Stimulated activated naive CD8-positive, alpha-beta T cell treated with anti-CD3 and anti-CD28 coated beads, Interleukin-15, amount 100 ng/mL, for 72 hours (primary cell): ENCODE data around the gene MS4A4A.
"Not testable (repeated sequence)": the region's sequence is repeated elsewhere in the genome, so short reads cannot be mapped to it uniquely, and the experiment has no call there.

Source experiments
- ATAC-seq: fragments of 150-1000 bp; cut with Tn5 transposase; 2 replicates; pipeline ENCODE4 v1.10.0; 2021; ENCODE audit warnings: mild to moderate bottlenecking, moderate library complexity
- DNase-seq, 2 donors: peaks; one replicate each; pipeline ENCODE4 v3.0.0; 2021 to 2022
- H3K27ac Mint-ChIP-seq, 2 donors: one replicate each; pipeline ENCODE4 v1.8.0; 2022; ENCODE audit warnings: mild to moderate bottlenecking in 2 of 2, mixed read lengths in 2 of 2, moderate library complexity in 2 of 2
- H3K27me3 Mint-ChIP-seq: one replicate; pipeline ENCODE4 v1.8.0; 2022; ENCODE audit warnings: mixed read lengths
- H3K4me1 Mint-ChIP-seq: one replicate; pipeline ENCODE4 v1.8.0; 2022; ENCODE audit warnings: mild to moderate bottlenecking, mixed read lengths
- H3K4me3 Mint-ChIP-seq, 2 donors: one replicate each; pipeline ENCODE4 v1.8.0; 2022; ENCODE audit warnings: mild to moderate bottlenecking in 2 of 2, mixed read lengths in 2 of 2, moderate library complexity in 1 of 2
- H3K9me3 Mint-ChIP-seq, 2 donors: one replicate each; pipeline ENCODE4 v1.8.0; 2022; ENCODE audit warnings: mixed read lengths in 2 of 2

The MS4A4A gene

GRCh38 chr11:60281485-60281884 lies 1.0 kb downstream of the MS4A4A start:
- Mint-ChIP-seq H3K27me3 (peaks cover 8% of the 10 kb centered on the region), H3K9me3 (no peaks in the 10 kb centered on the region), H3K27ac (no peak overlapping the region), H3K4me1 (no peaks in the 10 kb centered on the region), H3K4me3 (no peak overlapping the region)
- no peak for DNase-seq
- ATAC-seq = no peak

GRCh38 chr11:60282286-60282685 lies 1.8 kb downstream of the MS4A4A start:
- Mint-ChIP-seq H3K27ac (no peak overlapping the region), H3K4me3 (no peak overlapping the region), H3K4me1 (no peaks in the 10 kb centered on the region), H3K9me3 (no peaks in the 10 kb centered on the region), H3K27me3 (peaks cover 8% of the 10 kb centered on the region)
- ATAC-seq (no peak), DNase-seq (no peak)

GRCh38 chr11:60285411-60286126 lies 5.1 kb downstream of the MS4A4A start:
- H3K9me3 Mint-ChIP-seq, H3K4me3 Mint-ChIP-seq, H3K4me1 Mint-ChIP-seq, ATAC-seq, DNase-seq: not testable (repeated sequence)
- Mint-ChIP-seq H3K27me3 (peaks cover 18% of the 10 kb centered on the region), H3K27ac (peak overlapping the region in 1 of 2 donors; percentile 63)

GRCh38 chr11:60288531-60288930 lies 8.1 kb downstream of the MS4A4A start:
- Mint-ChIP-seq H3K27me3 (peaks cover 14% of the 10 kb centered on the region), H3K9me3 (no peaks in the 10 kb centered on the region), H3K4me3 (no peak overlapping the region), H3K27ac (no peak overlapping the region), H3K4me1 (no peaks in the 10 kb centered on the region)
- no peak for DNase-seq
- ATAC-seq = peak; percentile 23

- Mint-ChIP-seq H3K27me3 (peaks cover 28% of the 10 kb centered on the region), H3K27ac (no peak overlapping the region), H3K4me3 (no peak overlapping the region), H3K9me3 (no peaks in the 10 kb centered on the region), H3K4me1 (no peaks in the 10 kb centered on the region)
- no peak for DNase-seq
- ATAC-seq = no peak
These were observed 11.7 kb downstream of the MS4A4A start for GRCh38 chr11:60292145-60292544.

- no peaks in the 10 kb centered on the region for H3K9me3 Mint-ChIP-seq
- no peak overlapping the region for H3K27ac Mint-ChIP-seq
- H3K27me3 Mint-ChIP-seq = peaks cover 27% of the 10 kb centered on the region
- no peak overlapping the region for H3K4me3 Mint-ChIP-seq
- ATAC-seq (no peak), DNase-seq (no peak)
- no peaks in the 10 kb centered on the region for H3K4me1 Mint-ChIP-seq
These were observed 20.7 kb downstream of the MS4A4A start for GRCh38 chr11:60301178-60301577.

- H3K9me3 Mint-ChIP-seq, DNase-seq, ATAC-seq, H3K4me1 Mint-ChIP-seq, H3K4me3 Mint-ChIP-seq: not testable (repeated sequence)
- Mint-ChIP-seq H3K27me3 (peaks cover 24% of the 10 kb centered on the region), H3K27ac (peak overlapping the region in 1 of 2 donors; percentile 51)
These were observed 21.4 kb downstream of the MS4A4A start for GRCh38 chr11:60301884-60302283.

- DNase-seq (no peak), ATAC-seq (no peak)
- H3K27me3 Mint-ChIP-seq = peaks cover 20% of the 10 kb centered on the region
- H3K4me3 Mint-ChIP-seq = no peak overlapping the region
- H3K9me3 Mint-ChIP-seq = no peaks in the 10 kb centered on the region
- no peak overlapping the region for H3K27ac Mint-ChIP-seq
- peaks cover 20% of the 10 kb centered on the region for H3K4me1 Mint-ChIP-seq
These were observed 23.2 kb downstream of the MS4A4A start for GRCh38 chr11:60303661-60304060.

- Mint-ChIP-seq H3K9me3 (no peaks in the 10 kb centered on the region), H3K4me1 (peaks cover 26% of the 10 kb centered on the region), H3K4me3 (no peak overlapping the region), H3K27ac (no peak overlapping the region), H3K27me3 (peaks cover 15% of the 10 kb centered on the region)
- ATAC-seq = no peak
- DNase-seq = no peak
These were observed 25.6 kb downstream of the MS4A4A start for GRCh38 chr11:60305906-60306619.

GRCh38 chr11:60307507-60308195 lies 27.2 kb downstream of the MS4A4A start:
- Mint-ChIP-seq H3K4me1 (peaks cover 26% of the 10 kb centered on the region), H3K4me3 (peak overlapping the region in 1 of 2 donors; percentile 21), H3K27me3 (peaks cover 15% of the 10 kb centered on the region), H3K27ac (peak overlapping the region; percentile 87 to 94), H3K9me3 (no peaks in the 10 kb centered on the region)
- ATAC-seq (peak; percentile 93), DNase-seq (peak; percentile 36 to 64)

- Mint-ChIP-seq H3K4me3 (no peak overlapping the region), H3K9me3 (no peaks in the 10 kb centered on the region), H3K4me1 (peaks cover 26% of the 10 kb centered on the region), H3K27ac (no peak overlapping the region), H3K27me3 (peaks cover 11% of the 10 kb centered on the region)
- DNase-seq (no peak), ATAC-seq (no peak)
These were observed 30.0 kb downstream of the MS4A4A start for GRCh38 chr11:60310407-60310998.

GRCh38 chr11:60314635-60315321 lies 34.3 kb downstream of the MS4A4A start:
- no peak for ATAC-seq
- H3K27ac Mint-ChIP-seq = no peak overlapping the region
- H3K27me3 Mint-ChIP-seq = peaks cover 21% of the 10 kb centered on the region
- no peak overlapping the region for H3K4me3 Mint-ChIP-seq
- peaks cover 9 to 15% of the 10 kb centered on the region in 2 donors for H3K9me3 Mint-ChIP-seq
- DNase-seq = no peak
- H3K4me1 Mint-ChIP-seq = no peaks in the 10 kb centered on the region

- ATAC-seq (no peak), DNase-seq (no peak)
- Mint-ChIP-seq H3K4me1 (no peaks in the 10 kb centered on the region), H3K4me3 (no peak overlapping the region), H3K27ac (no peak overlapping the region), H3K9me3 (peaks cover 15 to 26% of the 10 kb centered on the region in 2 donors), H3K27me3 (peaks cover 24% of the 10 kb centered on the region)
These were observed 35.4 kb downstream of the MS4A4A start for GRCh38 chr11:60315871-60316270.

GRCh38 chr11:60316317-60316716 lies 35.9 kb downstream of the MS4A4A start:
- Mint-ChIP-seq H3K4me1 (no peaks in the 10 kb centered on the region), H3K27ac (no peak overlapping the region), H3K27me3 (peaks cover 28% of the 10 kb centered on the region), H3K9me3 (peaks cover 15 to 30% of the 10 kb centered on the region in 2 donors), H3K4me3 (no peak overlapping the region)
- ATAC-seq (no peak), DNase-seq (no peak)

GRCh38 chr11:60318726-60319125 lies 38.3 kb downstream of the MS4A4A start:
- H3K9me3 Mint-ChIP-seq = peaks cover 15 to 37% of the 10 kb centered on the region in 2 donors
- no peak overlapping the region for H3K27ac Mint-ChIP-seq
- no peak for ATAC-seq

More at GRCh38 chr11:60318726-60319125, 38.3 kb downstream of the MS4A4A start:
- Mint-ChIP-seq H3K4me1 (no peaks in the 10 kb centered on the region), H3K4me3 (no peak overlapping the region), H3K27me3 (peaks cover 36% of the 10 kb centered on the region)
- no peak for DNase-seq
